TTC549 (cell line): Measurements from ENCODE around the gene SPOUT1.
"Not testable (repeated sequence)": the region's sequence is repeated elsewhere in the genome, so short reads cannot be mapped to it uniquely, and the experiment has no call there.

Experiments
- FAIRE-seq: peaks from 2 replicates; lab custom pipeline; 2012; peaks lifted over from hg19 to GRCh38; lab: Jason Lieb, UNC

SPOUT1 gene, protein sequence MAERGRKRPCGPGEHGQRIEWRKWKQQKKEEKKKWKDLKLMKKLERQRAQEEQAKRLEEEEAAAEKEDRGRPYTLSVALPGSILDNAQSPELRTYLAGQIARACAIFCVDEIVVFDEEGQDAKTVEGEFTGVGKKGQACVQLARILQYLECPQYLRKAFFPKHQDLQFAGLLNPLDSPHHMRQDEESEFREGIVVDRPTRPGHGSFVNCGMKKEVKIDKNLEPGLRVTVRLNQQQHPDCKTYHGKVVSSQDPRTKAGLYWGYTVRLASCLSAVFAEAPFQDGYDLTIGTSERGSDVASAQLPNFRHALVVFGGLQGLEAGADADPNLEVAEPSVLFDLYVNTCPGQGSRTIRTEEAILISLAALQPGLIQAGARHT

DNA sequence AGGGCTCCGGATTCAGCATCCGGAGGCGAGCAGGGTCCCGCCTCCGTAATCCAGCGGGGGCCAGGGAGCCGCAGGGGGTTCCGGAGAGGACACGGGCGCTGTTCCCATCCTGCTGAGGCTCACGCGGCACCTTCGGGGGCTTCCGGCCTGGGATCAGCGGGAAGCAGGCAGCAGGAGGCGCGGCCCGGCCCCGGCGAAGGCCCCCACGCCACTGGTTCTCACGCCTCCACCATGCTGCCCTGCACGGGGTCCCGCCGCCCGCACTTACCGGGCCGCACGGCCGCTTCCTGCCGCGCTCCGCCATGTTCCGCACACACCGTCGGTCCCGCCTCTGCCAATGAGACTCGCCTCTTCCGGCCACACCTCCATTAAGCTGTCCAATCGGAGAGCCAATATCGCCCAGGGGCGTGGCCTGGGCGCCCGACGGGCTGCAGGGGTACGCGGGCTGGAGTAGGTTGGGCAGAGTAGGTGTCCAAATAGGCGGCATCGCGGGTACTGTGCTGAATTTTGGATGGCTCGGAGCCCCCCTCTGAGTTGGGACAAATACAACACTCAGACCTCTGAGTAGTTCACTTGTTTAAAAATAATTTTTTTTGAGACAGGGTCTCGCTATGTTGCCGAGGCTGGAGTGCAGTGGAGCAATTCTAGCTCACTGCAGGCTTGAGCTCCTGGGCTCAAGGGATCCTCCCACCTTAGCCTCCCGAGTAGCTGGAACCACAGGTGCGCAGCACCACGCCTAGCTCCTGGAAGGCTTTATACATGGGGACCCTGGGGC lies at the start of gene SPOUT1:
Gene SPOUT1, minus strand, starts transcription at position 318 of the 775 bp plus-strand sequence. Its CDS starts 14 bp downstream, at position 304.
- no peak for FAIRE-seq

DNA sequence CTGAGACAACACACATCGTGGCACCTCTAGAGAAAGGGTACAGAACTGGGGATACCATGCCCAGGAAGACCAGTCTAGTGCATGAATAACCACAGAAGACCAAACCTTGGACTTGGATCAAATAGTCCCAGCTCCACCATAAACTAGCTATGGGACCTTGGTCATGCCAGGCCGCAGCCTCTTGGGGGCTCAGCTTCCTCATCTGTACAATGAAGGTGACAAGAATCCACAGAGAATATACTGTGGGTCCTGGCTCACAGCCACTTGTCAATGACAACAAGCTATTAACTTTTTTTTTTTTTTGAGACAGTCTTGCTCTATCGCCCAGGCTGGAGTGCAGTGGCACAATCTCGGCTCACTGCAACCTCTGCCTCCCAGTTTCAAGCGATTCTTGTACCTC lies 48.3 kb upstream of the SPOUT1 start:
- no peak for FAIRE-seq

DNA sequence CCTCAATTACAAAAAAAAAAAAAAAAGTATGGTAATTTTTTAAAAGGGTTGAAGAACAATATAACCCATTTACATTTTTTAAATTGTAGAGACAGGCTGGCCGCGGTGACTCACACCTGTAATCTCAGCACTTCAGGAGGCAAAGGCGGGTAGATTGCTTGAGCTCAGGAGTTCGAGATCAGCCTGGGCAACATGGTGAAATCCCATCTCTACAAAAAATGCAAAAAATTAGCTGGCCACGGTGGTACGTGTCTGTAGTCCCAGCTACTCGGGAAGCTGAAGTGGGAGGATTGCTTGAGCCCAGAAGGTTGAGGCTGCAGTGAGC lies 41.3 kb upstream of the SPOUT1 start:
- not testable (repeated sequence) for FAIRE-seq

DNA sequence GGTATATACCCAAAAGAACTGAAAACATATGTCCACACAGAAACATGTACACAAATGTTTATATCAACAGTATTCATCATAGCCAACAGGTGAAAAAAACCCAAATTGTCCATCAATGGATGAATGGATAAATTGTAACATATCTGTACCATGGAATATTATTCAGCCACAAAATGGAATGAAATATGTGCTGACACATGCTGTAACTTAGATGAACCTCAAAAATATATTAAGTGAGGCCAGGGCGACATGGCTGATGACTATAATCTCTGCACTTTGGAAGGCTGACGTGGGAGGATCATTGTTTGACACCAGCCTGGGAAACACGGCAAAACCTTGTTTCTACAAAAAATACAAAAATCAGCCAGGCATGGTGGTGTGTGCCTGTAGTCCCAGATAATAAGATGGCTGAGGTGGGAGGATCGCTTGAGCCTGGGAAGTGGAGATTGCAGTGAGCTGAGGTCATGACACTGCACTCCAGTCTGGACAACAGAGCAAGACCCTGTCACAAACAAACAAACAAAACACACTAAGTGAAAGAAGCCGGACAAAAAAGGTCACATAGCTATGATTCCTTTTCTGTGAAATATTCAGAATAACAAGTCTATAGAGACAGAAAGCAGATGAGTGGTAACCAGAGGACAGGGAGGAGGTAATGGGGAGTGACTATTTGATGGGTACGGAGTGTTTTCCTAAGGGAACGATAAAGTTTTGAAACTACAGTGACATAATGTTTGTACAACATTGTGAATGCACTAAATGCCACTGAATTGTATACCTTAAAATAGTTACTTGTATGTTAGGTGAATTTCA lies 40.7 kb upstream of the SPOUT1 start:
- FAIRE-seq, result no peak

DNA sequence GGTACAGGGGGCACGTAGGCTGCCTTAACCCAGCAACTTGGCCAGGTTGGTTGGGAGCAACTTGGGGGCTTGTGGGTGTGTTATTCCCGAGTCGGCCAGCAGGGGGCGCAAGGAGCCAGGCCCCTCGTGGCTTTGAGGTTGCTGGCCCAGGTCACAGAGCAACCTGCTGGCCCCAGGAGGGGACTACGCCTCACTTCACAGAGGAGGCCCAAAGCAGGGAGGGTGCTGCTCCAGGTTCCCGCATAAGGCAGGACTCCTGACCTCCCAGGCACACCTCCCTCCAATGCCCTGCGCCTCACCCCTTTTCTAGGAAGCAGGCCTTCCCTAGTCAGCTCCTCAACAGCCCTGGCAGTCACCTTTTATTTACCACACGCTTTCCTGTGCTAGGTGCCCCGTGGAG lies 34.1 kb upstream of the SPOUT1 start:
- no peak for FAIRE-seq

DNA sequence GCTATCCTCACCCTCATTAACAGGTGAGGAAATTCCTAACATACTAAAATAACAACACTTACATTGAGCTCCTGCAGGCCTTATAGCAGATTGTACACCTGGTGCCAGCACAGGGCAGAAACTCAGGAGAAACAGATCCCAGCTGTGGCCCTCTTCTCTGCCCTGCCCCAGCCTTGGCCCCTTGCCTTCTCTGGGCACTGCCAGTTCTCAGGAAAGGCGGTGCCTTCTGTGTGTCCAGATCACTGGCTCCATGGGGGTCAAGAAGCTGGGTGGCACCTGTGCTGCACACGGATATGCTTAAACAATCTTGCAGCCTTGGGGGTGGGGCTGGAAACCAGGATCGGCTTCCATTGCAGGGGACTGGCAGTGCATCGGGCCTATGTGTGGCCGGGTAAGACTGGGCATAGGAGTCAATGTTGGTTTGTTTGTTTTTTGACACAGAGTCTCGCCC lies 32.8 kb upstream of the SPOUT1 start:
- no peak for FAIRE-seq

DNA sequence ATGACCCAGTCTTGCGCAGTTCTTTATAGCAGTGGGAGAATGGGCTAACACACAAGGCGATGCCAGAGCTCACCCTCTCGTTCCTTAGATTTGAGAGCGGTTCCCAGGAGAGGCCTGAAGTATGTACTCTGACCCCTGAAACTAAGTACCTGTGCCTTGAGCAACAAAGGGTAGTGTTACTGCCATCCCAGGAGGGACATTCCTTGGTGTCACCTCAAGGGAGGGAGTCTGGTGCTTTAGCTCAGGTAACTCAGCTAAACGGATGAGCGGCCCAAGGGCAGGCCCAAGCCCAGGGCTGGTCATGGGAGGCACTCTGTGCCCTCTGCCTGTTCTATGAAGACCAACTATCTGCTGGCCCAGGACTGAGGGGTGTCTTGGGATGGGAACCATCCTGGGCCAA lies 31.9 kb upstream of the SPOUT1 start:
- no peak for FAIRE-seq

DNA sequence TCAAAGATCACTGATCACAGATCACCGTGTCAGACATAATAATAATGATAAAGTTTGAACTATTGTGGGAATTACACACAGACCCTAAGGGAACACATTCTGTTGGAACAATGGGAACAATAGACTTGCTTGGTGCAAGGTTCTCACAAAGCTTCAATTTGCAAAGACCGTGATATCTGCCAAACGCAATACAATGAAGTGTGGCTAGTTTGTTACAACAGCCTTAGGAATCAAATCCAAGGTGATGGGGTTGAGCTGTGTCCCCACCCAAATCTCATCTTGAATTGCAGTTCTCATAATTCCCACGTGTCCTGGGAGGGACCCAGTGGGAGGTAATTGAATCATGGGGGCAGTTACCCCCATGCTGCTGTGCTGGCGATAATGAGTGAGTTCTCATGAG lies 31.3 kb upstream of the SPOUT1 start:
- no peak for FAIRE-seq

DNA sequence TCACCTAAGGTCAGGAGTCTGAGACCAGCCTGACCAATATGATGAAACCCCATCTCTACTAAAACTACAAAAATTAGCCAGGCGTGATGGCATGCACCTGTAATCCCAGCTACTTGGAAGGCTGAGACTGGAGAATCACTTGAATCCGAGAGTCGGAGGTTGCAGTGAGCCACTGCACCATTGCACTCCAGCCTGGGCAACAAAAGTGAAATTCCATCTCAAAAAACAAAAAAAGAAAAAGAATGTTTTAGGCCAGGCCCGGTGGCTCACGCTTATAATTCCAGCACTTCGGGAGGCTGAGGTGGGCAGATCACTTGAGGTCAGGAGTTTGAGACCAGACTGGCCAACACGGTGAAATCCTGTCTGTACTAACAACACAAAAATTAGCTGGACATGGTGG lies 28.9 kb upstream of the SPOUT1 start:
- FAIRE-seq, result not testable (repeated sequence)

DNA sequence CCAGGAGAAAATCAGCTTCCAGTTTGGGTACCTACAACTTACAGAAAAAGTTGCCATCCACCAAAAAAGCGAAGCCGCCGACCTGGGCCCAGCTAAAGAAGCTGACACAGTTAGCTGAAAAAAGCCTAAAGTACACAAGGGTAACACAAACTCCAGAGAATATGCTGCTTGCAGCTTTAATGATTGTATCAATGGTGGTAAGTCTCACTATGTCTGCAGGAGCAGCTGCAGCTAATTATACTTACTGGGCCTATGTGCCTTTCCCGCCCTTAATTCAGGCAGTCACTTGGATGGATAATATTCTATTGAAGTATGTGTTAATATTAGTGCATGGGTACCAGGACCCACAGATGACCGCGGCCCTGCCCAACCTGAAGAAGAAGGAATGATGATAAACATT lies 24.9 kb upstream of the SPOUT1 start:
- FAIRE-seq, result not testable (repeated sequence)

DNA sequence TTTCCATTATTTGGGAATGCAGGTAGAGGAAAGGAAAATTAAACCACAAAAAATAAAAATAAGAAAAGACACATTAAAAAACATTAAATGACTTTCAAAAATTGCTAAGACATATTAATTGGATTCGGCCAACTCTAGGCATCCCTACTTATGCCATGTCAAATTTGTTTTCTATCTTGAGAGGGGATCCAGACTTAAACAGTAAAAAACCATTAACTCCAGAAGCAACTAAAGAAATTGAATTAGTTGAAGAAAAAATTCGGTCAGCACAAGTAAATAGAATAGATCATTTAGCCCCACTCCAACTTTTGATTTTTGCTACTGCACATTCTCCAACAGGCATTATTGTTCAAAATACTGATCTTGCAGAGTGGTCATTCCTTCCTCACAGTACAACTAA lies 23.1 kb upstream of the SPOUT1 start:
- not testable (repeated sequence) for FAIRE-seq

DNA sequence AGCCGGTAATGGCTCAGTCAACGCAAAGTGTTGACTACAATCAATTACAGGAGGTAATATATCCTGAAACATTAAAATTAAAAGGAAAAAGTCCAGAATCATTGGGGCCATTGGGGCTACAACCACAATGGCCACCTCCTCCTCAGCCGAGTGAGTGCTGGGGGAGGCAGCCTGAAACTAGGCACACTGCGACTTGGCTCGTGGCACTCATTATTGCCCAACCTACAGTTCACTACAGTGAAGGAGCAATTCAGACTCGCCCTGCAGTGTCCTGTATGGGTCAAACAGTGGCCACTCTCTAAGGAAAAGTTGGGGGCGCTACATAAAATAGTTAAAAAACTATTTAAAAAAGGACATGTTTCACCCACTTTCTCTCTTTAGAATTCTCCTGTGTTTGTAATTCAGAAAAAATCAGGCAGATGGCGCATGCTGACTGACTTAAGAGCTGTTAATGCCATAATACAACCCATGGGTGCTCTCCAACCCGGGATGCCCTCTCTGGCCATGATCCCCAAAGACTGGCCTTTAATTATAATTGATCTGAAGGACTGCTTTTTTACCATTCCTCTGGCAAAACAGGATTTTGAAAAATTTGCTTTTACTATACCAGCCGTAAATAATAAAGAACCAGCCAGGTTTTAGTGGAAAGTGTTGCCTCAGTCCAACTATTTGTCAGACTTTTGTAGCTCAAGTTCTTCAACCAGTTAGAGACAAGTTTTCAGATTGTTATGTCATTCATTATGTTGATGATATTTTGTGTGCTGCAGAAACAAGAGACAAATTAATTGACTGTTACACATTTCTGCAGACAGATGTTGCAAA lies 22.4 kb upstream of the SPOUT1 start:
- FAIRE-seq, result not testable (repeated sequence)

DNA sequence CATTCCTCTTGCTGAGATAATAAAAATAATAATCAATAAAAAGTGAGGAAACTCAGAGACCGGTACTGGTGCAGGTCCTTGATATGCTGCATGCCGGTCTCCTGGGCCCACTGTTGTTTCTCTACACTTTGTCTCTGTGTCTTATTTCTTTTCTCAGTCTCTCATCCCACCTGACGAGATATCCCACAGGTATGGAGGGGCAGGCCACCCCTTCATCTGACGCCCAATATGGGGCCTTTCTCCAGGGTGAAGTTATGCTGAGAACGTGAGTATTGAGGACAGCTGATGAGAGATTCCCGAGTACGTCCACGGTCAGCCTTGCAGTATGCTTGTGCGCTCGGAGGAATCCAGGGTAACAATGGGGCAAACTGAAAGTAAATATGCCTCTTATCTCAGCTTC lies 21.4 kb upstream of the SPOUT1 start:
- FAIRE-seq, result not testable (repeated sequence)

DNA sequence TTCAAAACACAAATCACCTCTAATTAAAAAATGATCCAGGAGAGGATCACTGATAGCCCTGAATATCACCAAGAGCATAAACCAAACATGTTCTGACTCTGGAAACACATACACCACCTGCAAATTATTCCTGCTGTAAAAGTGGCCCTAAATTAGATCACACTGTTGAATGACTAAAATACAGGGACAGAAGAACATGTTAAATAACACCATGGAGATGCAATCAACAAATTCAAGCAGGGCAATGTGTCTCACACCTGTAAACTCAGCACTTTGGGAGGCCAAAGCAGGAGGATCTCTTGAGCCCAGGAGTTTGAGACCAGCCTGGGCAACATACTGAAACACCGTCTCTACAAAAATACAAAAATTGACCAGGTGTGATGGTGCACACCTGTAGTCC lies 18.2 kb upstream of the SPOUT1 start:
- no peak for FAIRE-seq

DNA sequence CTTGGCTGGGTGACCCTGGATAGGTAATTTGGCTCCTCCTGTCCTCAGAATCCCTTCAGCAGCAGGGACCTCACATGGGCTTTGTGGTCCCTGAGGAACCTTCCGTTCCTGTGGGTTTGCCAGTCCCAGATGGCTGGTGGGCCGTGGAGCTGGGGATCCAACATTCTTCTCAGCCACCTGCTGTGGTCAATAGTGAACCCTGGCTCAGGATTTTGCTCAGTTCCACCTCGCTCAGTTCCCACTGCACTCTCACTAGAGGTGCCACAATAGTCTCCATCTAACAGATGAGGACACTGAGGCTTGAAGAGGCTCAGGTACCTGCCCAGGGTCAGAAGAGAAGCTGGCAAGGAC lies 17.1 kb upstream of the SPOUT1 start:
- no peak for FAIRE-seq

DNA sequence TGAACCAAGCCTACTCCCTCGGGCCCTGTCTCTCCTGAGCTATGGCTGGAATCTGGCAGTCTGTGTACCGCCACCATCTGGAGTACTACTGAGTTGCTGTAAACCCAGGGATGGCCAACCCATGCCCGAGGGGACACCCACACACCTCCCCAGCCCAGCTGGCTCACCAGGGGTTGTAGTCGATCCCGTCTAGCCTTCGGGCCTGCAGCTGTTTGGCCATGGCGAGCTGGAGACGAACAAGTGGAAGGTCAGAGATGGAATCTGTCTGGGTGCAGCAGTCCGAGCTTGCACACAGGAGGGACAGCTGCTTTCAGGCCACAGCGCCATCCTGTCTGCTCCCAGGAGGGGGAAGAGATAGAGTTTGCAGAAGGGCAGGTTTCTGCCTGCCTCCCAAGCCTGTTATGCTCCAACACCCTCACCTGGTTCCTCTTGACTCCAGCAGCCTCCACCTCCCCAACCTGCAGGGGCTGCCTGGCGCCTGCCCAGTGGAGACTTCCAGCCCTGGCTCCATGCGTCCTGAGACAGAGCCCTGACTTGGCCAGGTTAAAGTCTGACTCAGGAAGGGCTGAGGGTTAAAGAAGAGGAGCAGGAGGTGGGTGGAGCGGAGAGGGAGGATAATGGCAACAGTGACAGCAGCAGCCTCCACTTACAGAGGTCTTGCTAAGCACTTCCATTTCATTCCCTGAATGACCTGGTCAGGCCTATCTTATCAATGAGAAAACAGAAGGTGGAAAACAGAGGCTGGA lies 15.8 kb upstream of the SPOUT1 start:
- FAIRE-seq, result no peak

DNA sequence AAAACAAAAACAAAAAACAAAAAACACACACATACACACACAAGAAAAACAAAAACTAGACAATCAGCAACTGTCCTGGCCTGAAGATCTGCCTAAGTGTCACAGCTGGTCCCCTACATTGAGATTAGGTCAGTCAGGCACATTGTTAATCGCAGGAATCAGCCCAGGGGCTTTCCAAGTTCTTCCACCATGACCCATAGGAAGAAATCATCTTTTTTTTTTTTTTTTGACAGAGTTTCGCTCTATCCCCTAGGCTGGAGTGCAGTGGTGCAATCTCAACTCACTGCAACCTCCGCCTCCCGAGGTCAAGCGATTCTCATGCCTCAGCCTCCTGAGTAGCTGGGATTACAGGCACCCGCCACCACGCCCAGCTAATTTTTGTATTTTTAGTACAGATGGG lies 13.6 kb upstream of the SPOUT1 start:
- not testable (repeated sequence) for FAIRE-seq

DNA sequence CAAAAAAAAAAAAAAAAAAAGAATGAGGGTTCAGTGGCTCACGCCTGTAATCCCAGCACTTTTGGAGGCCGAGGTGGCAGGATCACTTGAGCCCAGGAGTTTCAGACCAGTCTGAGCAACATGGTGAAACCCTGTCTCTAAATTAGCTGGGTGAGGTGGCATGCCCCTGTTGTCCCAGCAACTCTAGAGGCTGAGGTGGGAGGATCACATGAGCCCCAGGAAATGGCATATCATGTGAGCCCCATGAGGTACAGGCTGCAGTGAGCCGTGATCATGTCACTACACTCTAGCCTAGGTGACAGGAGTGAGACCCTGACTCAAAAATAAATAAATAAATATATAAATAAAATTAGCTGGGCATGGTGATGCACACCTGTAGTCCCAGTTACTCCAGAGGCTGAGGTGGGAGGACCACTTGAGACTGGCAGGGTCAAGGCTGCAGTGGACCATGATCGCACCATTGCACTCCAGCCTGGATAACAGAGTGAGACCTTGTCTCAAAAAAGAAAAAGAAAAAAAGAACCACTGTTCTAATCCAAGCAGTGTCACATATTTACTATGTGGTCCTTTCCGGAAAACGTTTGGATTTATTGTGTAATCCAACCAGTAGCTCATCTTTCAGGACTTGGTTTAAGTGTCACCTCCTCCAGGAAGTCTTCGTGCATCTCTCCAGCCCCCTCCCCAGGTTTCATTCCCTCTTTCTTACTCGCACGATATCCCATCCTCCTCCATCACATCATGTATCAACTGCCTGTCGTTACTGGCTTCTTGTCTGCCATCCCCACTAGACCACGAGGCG lies 12.3 kb upstream of the SPOUT1 start:
- FAIRE-seq, result no peak

DNA sequence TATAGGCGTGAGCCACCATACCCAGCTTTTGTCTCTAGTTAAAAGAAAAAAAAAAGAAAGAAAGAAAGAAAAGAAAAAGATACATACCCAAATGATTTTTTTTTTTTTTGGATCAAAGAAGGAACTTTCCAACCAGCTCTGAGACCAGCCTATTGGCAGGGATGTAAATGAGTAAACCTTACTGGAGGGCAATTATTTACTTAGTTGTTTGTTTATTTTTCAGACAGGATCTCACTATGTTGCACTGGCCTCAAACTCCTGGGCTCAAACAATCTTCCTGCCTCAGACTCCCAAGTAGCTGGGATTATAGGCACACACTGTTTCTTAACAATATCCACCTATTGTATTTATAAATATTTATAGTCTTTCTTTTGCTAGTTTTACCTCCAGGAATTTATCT lies 10.9 kb upstream of the SPOUT1 start:
- no peak for FAIRE-seq

DNA sequence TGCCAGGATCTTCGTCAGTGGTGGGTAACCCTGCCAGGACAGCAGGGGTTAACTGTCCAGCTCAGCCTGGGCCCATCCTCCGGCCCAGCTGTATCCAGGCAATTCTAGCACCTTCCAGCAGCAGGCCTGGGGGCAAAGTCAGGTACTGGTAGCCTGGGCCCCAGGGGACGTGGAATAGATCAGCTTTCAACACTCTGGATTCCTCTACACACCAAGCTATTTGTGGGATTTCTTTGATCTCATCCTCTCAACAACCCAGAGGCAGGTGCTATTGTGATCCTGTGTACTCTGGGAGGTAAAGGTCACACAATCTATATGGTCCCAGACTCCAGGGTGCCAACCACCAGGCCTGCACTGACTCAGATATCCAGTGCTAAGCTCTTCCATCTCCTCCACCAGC lies 8.7 kb upstream of the SPOUT1 start:
- FAIRE-seq, result no peak
